ENCODE results near the gene RNF217.

DNA sequence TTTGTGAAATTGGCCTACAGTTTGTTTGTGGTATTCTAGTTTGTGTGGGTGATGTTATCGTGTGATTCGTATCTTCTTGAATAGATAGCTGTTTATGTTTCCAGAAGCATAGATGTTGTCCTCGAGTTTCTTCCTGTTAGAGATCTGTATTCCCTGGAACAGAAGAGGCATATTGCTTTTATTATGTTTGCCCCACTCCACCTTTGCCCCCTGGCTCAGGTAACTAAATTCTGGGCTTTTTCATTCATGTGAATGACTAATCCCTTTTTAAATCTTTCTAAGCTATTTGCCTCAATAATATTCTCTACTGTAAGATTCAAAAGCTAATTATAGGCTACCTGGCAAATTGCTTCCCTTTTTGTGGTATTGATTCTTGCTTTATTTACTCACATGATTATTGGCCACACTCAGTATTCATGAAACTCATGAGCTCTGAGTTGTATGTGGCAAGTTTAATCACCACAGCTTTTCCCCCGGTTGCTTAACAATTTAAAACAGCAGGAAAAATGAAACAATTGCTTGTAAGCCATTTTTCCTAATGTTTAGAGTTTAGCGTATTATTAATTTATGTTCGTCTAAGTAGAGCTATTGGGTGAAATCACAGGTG, 12.6 kb downstream of the RNF217 start:
- TF ChIP-seq POLR2A (IDR thresholded peaks at IDR 0.05; ENCODE audit: low read depth, low read length) (no peak), POLR2AphosphoS5 (IDR thresholded peaks at IDR 0.05; ENCODE audit: low read depth, low read length) (no peak), TAF1 (IDR thresholded peaks at IDR 0.05; ENCODE audit: borderline replicate concordance, low read depth, low read length) (no peak)

Data from GM12892 (cell line).